Measurements from ENCODE around the gene RNF19B.

The RNF19B gene

DNA sequence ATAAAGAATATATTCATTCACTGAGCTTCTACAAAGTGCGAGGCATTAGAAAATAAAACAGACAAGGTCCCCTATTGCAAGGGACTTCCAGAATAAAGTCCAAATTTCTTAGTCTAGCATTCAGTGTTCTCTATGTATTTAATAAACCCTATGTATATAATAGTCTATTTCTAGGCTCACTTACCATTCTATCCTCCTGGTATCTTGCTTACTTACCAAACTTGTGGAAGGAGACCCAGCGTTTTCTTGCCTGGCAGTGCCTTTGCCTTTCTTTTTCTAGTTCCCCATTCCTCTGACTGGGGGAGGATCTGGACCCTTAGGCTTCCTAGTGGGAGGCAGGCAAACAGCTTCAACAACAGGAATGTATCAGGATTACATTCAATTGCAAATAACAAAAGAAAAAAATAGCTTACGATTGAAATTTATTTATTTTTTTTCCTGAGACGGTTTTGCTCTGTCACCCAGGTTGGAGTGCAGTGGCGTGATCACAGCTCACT lies 690 bp upstream of the RNF19B start:
- no peak for DNase-seq

DNA sequence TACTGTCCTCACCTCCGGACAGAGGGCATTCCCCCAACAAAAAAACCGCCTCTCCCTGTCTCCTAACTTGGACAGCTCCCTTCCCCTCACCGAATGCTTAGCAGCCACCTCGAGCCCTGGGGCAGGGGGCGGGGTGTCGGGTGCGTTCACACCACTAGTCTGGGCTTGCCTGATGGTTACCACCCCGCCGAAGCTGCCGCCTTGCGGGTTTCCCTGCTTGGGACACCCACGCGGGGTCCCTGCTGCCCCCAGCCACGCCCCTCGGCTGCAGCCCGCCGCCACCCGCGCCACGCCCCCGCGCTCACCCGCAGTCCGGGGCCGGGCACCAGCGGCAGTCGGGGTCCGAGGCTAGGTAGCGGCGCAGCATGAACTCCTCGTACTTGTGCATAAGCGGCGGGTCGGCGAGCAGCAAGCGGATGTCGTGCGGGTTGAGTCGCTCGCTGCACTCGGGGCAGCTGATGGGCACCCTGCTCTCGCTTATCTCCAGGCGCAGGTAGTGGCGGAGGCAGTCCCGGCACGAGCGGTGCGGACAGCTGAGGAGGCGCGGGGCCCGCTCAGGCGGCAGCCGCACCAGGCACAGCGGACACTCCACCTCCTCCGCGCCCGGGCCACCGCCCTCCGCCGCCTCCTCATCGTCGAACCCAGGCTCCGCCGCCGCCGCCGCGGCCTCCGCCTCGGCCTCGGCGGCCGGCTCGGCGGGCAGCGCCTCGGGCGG lies 706 bp downstream of the RNF19B start:
- no peak for DNase-seq

DNA sequence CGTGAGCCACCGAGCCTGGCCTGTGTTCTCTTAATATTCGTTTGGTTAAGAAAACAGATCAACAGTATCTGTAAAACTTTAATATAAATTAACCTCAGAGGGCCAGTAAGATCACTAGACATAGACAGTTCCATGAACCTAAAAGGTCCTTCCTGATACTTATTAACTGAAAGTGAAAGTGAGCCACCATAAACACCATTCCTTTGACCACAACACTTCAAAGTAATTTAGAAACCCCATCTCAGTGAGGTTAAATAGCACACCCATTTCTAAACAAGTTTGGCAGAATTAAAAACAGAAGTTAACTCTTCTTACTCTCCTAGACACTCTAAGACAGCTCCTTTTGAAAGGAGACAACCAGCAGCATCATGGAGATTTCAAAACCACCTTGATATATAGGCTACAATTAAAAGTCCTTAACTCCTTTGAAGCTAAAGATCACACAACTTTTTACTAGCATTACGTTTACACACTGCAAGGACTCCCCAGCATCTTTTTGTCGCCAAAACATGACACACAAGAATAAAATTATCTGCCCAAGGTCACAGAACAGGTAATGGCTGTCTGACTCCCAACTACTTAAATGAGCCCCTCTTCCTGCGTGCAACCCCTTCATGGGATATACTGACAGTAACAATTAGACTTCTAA lies 2.2 kb downstream of the RNF19B start:
- DNase-seq: no peak

DNA sequence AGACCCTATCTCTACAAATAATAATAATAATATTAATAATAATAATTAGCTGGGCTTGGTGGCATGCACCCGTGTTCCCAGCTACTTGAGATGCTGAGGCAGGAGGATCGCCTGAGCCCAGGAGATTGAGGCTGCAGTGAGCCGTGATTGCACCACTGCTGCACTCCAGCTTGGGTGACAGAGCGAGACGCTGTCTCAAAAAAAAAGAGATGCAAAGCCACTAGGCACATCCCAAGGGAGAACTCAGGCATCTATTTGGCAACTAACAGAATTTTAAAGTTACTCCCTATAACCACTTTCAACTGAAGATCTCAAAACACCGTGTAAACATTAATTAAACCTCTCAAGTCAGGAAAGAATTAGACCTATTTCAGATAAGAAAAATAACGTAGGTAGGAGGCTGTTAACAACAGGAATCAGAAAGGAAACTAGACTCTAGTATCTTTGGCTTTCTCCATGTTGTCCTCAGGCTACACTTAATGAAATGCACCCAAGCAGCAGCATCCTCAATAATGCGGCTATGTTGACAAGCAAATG lies 3.7 kb downstream of the RNF19B start:
- peak; percentile 93 for DNase-seq

- no peak for DNase-seq
These were observed 4.3 kb downstream of the RNF19B start for GRCh38 chr1:32960342-32960741.

- DNase-seq: no peak
These were observed 5.8 kb downstream of the RNF19B start for GRCh38 chr1:32958827-32959226.

GRCh38 chr1:32957017-32957416 lies 7.6 kb downstream of the RNF19B start:
- DNase-seq: no peak

DNA sequence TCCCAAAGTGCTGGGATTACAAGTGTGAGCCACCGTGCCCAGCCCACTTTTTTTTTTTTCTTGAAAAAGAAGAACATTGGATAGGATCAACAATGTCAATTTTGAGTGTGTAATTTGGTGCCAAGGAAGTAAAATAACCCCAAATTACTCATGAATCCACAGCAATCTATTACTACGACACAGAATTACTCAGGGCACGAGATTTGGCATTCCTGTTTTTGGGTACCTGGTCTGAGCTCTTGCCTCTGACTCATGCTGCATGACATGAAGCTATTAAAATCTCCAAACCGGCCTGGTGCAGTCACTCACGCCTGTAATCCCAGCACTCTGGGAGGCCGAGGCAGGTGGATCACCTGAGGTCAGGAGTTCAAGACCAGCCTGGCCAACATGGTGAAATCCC lies 10.4 kb downstream of the RNF19B start:
- no peak for DNase-seq

DNA sequence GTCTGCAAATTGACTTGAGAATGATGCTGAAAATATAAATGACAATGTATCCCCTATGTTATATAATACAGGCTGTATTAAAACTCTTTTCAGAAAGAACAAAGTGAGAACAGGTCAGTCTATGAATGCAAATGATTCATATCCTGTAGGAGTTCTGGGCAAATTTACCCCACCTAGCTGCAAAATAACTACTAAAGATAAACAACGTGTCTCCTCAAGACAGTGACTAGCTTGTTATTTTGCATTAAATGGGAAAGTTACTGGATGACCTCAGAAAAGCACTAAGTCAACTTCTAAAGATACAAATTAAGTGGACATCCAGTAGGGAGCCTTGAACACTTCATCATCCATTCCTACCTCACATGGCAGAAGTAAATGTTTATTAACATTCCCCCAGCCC lies 11.1 kb downstream of the RNF19B start:
- DNase-seq: no peak

DNA sequence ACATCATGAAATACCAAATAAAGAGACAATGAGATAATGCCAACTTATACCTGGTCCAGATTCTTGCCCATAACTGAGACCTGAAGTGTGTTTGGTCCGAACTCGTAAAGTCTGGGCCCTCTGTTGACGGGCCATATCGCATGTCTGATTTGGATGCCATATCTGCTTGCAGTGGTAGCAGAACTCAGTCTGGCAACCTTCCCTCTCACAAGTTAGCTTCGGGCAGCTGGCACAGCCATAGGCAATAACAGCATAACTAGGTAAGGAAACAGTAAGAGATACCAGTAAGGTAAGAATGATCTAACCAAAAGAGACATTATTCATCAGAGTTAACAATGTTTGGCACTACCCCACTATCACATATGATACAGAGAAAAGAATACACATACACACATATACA lies 15.1 kb downstream of the RNF19B start:
- no peak for DNase-seq

- no peak for DNase-seq
These were observed 15.7 kb downstream of the RNF19B start for GRCh38 chr1:32948905-32949304.

GRCh38 chr1:32948390-32948722 lies 16.3 kb downstream of the RNF19B start:
- peak; percentile 65 for DNase-seq

DNA sequence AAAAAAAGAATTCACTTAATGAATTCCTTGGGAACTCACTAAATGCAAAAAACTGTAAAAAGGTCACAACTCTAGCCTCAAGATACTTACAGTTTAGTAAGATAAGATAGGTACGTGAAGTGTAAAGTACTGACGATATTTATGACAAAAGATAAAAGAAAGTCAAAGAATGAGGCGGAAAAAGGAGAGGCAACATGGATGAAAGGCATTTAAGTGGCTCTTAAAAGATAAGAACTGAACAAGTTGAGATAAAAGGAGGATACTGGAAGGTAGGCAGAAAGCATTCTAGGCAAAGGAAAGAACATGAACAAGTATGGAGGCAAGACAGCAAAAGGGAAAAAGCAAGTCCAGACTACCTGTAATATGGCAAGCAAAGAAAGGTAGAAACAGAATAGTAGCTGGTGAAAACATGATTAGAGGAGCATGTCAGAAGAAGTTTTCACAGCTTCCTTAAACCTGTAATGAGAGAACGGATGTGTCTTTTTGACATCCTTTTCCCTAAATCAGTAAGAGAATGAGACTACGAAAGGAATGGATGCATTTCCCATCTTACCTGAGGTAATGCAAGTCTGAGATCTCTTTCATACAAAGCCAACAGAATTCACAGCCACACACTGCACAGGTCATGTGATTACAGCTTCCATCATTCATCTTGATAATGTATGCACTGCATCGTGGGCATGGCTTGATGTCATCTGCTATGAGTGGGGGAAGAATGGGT lies 16.8 kb downstream of the RNF19B start:
- DNase-seq: no peak

DNA sequence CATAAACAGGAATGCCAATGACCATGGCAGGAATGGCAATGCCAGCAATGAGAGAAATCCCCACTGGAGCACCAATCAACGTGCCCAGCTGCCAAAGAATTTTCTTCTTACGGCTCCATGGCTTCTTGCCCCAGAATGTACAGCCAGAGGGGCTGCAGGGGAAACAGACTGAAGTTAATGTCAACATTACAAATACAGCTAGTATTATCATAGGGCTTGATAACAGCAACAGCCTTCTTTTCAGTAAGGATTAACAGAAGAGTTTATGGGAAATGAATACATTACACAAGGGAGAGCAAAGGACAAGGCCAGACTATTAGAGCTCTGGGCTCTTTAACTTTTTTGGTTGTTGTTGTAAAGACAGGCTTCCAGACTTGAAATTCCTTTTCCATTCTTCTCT lies 18.2 kb downstream of the RNF19B start:
- DNase-seq: no peak

GRCh38 chr1:32944180-32944579 lies 20.4 kb downstream of the RNF19B start:
- no peak for DNase-seq

DNA sequence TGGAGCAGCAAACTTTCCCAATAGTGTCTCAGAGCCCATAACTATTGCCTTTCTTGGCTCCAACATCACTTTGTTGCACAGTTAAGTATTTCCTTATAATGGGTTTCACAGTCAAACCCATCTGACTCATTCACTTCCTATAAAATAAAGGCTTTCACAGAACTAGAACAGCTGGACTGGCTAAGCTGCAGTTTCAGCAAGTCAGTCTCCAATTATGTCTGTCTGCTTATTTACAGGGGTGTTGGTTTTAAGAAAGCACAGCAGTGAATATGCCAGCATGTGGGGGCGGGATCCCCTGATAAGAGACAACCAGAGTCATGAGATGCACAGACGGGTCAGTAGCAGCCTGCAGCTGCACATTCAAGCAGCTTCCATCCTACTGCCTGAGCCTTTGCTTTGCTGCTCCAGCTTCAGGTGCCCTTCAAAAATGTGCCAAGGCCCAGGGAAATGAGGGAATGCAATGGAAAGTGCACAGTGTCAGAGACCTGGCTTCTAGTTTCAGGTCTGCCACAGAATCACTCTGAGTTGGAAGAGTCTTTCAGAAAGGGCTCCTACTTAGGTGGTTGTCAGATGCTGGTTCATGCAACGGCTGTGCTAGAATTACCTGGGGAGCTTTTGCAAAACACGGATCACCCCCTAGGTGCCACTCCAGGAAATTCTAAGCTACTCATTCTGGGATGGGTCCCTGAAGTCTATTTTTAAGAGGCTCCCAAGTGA lies 24.8 kb downstream of the RNF19B start:
- no peak for DNase-seq

GRCh38 chr1:32937061-32937460 lies 27.5 kb downstream of the RNF19B start:
- no peak for DNase-seq

DNA sequence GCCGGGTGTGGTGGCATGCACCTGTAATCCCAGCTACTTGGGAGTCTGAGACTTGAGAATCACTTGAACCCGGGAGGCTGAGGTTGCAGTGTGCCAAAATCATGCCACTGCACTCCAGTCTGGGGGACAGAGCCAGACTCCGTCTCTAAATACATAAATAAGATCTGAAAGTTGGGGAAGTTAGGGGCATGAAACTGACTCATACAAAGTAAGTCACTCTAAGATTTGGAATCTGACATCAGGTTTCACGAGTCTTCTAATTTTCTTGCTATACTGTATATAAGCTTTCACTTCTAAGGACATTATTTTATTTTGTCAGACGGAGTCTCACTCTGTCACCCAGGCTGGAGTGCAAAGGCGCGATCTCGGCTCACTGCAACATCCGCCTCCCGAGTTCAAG lies 30.1 kb downstream of the RNF19B start:
- DNase-seq: no peak

DNA sequence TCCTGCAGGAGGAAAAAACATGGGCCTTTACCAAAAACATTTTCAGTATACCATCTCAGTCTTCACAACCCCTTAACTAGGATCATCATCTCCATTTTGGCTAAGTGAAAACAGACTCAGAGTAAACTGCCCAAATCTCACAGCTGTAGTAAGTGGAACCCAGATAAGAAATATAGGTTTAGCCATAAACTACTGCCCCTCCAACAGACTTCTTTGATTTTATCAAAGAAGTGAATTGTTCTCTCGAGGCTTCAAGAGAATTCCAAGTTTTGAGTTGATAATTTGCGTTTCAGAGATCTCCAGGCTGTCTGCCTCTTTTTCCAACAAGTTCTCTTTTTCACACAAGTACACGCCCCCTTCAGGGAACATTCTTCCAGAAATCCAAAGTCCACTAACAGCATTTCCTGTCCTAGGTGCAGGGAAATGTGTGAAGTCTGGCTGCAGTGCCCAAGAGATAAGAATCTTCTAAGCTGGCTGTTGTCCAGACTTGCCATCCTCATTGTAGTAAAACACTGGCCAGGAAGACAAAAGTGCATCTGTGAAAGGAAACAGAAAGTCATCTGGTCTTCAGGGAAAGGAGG lies 30.8 kb downstream of the RNF19B start:
- DNase-seq: no peak

DNA sequence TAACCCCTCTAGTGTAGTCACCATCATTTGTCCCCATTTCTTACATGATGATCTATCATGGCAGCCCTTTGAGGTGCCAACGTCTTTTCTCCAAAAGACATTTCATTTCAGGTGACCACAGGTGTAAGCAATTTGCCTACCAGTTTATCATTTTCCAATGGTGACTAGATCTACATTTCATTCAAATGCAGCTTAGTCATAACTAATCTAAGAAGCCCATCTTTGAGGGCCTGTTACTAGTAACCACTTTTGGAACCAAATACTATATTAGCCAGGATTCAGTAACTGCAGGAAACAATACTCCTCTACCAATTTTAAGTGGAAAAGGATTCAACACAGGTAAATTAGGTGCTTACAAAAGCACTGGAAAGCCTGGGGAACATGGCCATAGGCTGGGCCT lies 32.8 kb downstream of the RNF19B start:
- no peak for DNase-seq

DNA sequence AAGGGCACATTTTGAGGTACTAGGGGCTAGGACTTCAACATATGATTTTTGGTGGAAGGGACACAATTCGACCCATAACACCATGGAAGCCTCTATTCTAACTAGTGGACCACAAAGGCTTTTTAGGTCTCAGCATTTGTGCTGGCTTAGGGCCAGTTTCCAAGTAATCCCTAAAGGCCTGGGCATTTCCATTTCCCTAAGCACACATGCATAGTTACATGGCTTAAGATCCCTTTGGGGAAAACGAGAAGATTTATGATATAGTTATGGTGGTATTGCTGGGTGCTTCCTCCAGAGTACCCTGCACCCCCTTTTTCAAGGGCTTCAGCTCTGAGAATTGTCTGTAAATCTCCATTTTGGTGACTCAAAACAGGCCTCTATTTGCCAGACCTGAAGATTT lies 35.2 kb downstream of the RNF19B start:
- no peak for DNase-seq

DNA sequence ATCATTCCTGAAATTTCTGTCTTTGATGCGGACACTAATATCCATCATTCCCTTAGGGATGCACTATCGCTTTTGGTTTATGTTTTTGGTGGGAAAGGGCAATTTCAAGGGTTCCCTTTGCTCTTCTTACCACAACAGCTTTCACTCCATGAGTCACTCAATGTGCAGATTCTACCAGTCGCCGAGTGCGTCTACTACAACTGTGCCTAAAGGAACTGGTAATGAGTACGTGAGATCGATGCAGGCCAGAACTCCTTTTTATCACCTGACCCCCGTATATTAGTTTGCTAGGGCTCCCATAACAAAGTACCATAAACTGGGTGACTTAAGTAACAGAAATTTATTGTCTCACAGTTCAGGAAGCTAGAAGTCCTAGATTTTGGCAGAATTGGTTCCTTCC lies 35.9 kb downstream of the RNF19B start:
- no peak for DNase-seq

DNA sequence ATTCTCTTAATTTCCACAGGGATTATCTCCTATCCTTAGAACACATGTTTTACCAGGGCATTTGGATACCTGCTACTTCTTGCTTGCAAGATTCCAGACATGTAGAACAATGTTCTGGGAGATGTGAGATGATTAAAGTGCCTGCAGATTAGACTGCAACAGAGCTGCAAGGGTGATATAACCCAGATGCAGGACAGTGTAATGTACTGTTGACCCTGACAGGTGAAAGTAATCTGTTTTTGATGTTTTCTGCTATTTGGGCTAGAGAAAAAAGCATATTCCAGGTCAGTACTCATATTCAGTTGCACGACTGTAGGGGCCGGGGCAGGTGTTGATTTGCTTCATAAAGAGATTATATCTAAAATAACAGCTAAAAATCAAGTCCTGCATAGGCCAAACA lies 36.3 kb downstream of the RNF19B start:
- DNase-seq: no peak

All from DMS79 (cell line).